H1 (cell line): ENCODE measurements around the gene RPL19. TPM values are rescaled to one million over a fixed set of nuclear protein-coding genes. Genes with fewer than 3 reads are reported as not detected.

Source experiments
- NANOG ChIP-seq: IDR thresholded peaks from 2 replicates; pipeline ENCODE4 v1.6.1; 2011; ENCODE audit warnings: low read length, low read depth, mild to moderate bottlenecking, inconsistent platforms; ENCODE audit not compliant: insufficient read depth, poor library complexity, severe bottlenecking
- polyA plus RNA-seq, 7 experiments: library from polyadenylated mRNA; depleted of rRNA in 3 of 7; stranded (reverse) in 5 of 7; unstranded in 2 of 7; fragments of >200 nt in 5 of 7; fragments of 200-250 nt in 2 of 7; gene quantifications; 1 replicate in 5 of 7; 2 replicates in 1 of 7; 4 replicates in 1 of 7; pipeline versions ENCODE4 v1.2.1 to v1.2.3, GENCODE V29; 2011 to 2013; ENCODE audit warnings: missing spikeins in 2 of 7, mixed read lengths in 2 of 7
- total RNA-seq: library from RNA; stranded (reverse); fragmentation: NEBNext Ultra II Directional; extraction: Animal tissue kit (Norgen Biotek cat#: 25700); gene quantifications from 2 replicates; pipeline ENCODE4 v1.2.1, GENCODE V29; 2021

The RPL19 gene
- total and polyA plus RNA-seq, 2 of the 8 experiments (the other 6 are each of a cell fraction or from before 2014, with no cell fraction given), result 2,108 to 2,182 TPM

- no peak for TF ChIP-seq NANOG
- TF ChIP-seq, all 59 proteins: peak for 0
These were observed 51.9 kb downstream of the RPL19 start (continued) for GRCh38 chr17:39251997-39252396.
